DOHH2 (cell line): Measurements from ENCODE around the gene STXBP3.

Experiments used
- H3F3A ChIP-seq: fragments of 200-600 bp; sonication (generic), shearing (Covaris generic); 2 replicates; pipeline ENCODE4 v1.6.0; 2016; ENCODE audit warnings: antibody characterized with exemption, mild to moderate bottlenecking; ENCODE audit not compliant: control insufficient read depth, insufficient read depth
- H3K27ac ChIP-seq: fragments of 200-600 bp; sonication (generic); 2 replicates; pipeline ENCODE4 v1.5.1; 2014; ENCODE audit warnings: low read depth, mild to moderate bottlenecking, low read length, moderate library complexity
- H3K27me3 ChIP-seq: fragments of 200-600 bp; sonication (generic); 2 replicates; pipeline ENCODE4 v1.6.1; 2014; ENCODE audit warnings: mild to moderate bottlenecking, low read length, mixed read lengths; ENCODE audit not compliant: control insufficient read depth
- H3K36me3 ChIP-seq: fragments of 200-600 bp; sonication (generic); 2 replicates; pipeline ENCODE4 v1.6.1; 2014; ENCODE audit warnings: mild to moderate bottlenecking, low read length, moderate library complexity, mixed read lengths; ENCODE audit not compliant: control insufficient read depth
- H3K4me1 ChIP-seq: fragments of 200-600 bp; sonication (generic); 2 replicates; pipeline ENCODE4 v1.6.1; 2014; ENCODE audit warnings: mild to moderate bottlenecking, low read length, mixed read lengths; ENCODE audit not compliant: control insufficient read depth
- H3K4me2 ChIP-seq: fragments of 200-600 bp; sonication (generic); 2 replicates; pipeline ENCODE4 v1.6.0; 2014; ENCODE audit warnings: mild to moderate bottlenecking, low read length, moderate library complexity
- H3K4me3 ChIP-seq: fragments of 200-600 bp; sonication (generic); 2 replicates; pipeline ENCODE4 v1.5.1; 2014; ENCODE audit warnings: mild to moderate bottlenecking, low read length, mixed read lengths
- H3K79me2 ChIP-seq: fragments of 200-600 bp; sonication (generic); 2 replicates; pipeline ENCODE4 v1.6.1; 2014; ENCODE audit warnings: mild to moderate bottlenecking, low read length, mixed read lengths; ENCODE audit not compliant: control insufficient read depth
- H3K9me2 ChIP-seq: fragments of 200-600 bp; sonication (generic); replicated peaks from 2 replicates; pipeline ENCODE4 v1.6.1; 2014; ENCODE audit warnings: mild to moderate bottlenecking, low read length, mixed read lengths; ENCODE audit not compliant: control insufficient read depth
- H3K9me3 ChIP-seq: fragments of 200-600 bp; sonication (generic); 2 replicates; pipeline ENCODE4 v1.6.1; 2014; ENCODE audit warnings: antibody characterized with exemption, low read length, mixed read lengths; ENCODE audit not compliant: control insufficient read depth, insufficient read depth
- H4K20me1 ChIP-seq: fragments of 200-600 bp; sonication (generic); 2 replicates; pipeline ENCODE4 v1.6.0; 2014; ENCODE audit warnings: low read depth, mild to moderate bottlenecking, antibody characterized with exemption, low read length, moderate library complexity; ENCODE audit not compliant: control insufficient read depth, insufficient read depth
- CTCF ChIP-seq: fragments of 200-600 bp; sonication (generic); IDR thresholded peaks from one replicate; pipeline ENCODE4 v1.5.1; 2014; ENCODE audit warnings: antibody characterized with exemption, mild to moderate bottlenecking, low read depth, low read length; ENCODE audit not compliant: poor library complexity, severe bottlenecking
- EZH2phosphoT487 ChIP-seq: fragments of 200-600 bp; sonication (generic); IDR thresholded peaks from 2 replicates; pipeline ENCODE4 v1.6.1; 2017; ENCODE audit warnings: borderline replicate concordance, mild to moderate bottlenecking, antibody characterized with exemption, low read length, moderate library complexity, mixed read lengths

The STXBP3 gene

GRCh38 chr1:108842525-108843181 is 96.2 kb downstream of the STXBP3 start:
- H3K4me1 ChIP-seq = no peaks in the 10 kb centered on the region
- H3K9me3 ChIP-seq = no peaks in the 10 kb centered on the region
- no peak overlapping the region for H3K4me3 ChIP-seq
- TF ChIP-seq EZH2phosphoT487 (no peak), CTCF (no peak)
- no peaks in the 10 kb centered on the region for H3K79me2 ChIP-seq
- peaks cover 8% of the 10 kb centered on the region; the same call in 1 of the 2 replicates for H3K27me3 ChIP-seq
- H3K36me3 ChIP-seq = no peaks in the 10 kb centered on the region
- H3K9me2 ChIP-seq = no peaks in the 10 kb centered on the region
- no peaks in the 10 kb centered on the region for H4K20me1 ChIP-seq
- no peak overlapping the region for H3K4me2 ChIP-seq
- H3K27ac ChIP-seq = no peak overlapping the region
- H3F3A ChIP-seq = no peaks in the 10 kb centered on the region

- no peaks in the 10 kb centered on the region for H3K4me1 ChIP-seq
- no peak overlapping the region for H3K4me3 ChIP-seq
- H3K9me3 ChIP-seq = no peaks in the 10 kb centered on the region
- H3K9me2 ChIP-seq = no peaks in the 10 kb centered on the region
- H3K79me2 ChIP-seq = no peaks in the 10 kb centered on the region
- no peaks in the 10 kb centered on the region for H4K20me1 ChIP-seq
- peaks cover 14% of the 10 kb centered on the region; the same call in 1 of the 2 replicates for H3K27me3 ChIP-seq
- H3K36me3 ChIP-seq = no peaks in the 10 kb centered on the region
- no peak overlapping the region for H3K4me2 ChIP-seq
- no peaks in the 10 kb centered on the region for H3F3A ChIP-seq
- no peak overlapping the region for H3K27ac ChIP-seq
- no peak for TF ChIP-seq EZH2phosphoT487
- TF ChIP-seq CTCF = no peak
Observed at GRCh38 chr1:108843390-108844137, 97.1 kb downstream of the STXBP3 start.

- H3K9me3 ChIP-seq = no peaks in the 10 kb centered on the region
- no peaks in the 10 kb centered on the region for H3K9me2 ChIP-seq
- no peak overlapping the region for H3K4me2 ChIP-seq
- no peaks in the 10 kb centered on the region for H3K79me2 ChIP-seq
- H3K4me1 ChIP-seq = no peaks in the 10 kb centered on the region
- no peak for TF ChIP-seq CTCF
- TF ChIP-seq EZH2phosphoT487 = no peak
- no peak overlapping the region for H3K27ac ChIP-seq
- no peaks in the 10 kb centered on the region for H4K20me1 ChIP-seq
- no peak overlapping the region for H3K4me3 ChIP-seq
- H3F3A ChIP-seq = no peaks in the 10 kb centered on the region
- H3K27me3 ChIP-seq = peaks cover 19% of the 10 kb centered on the region; the same call in 1 of the 2 replicates
- no peaks in the 10 kb centered on the region for H3K36me3 ChIP-seq
Observed at GRCh38 chr1:108845446-108845845, 99.0 kb downstream of the STXBP3 start.
